Activated CD8-positive, alpha-beta memory T cell treated with anti-CD3 and anti-CD28 coated beads, Interleukin-2, amount 50 U/mL, for 24 hours (primary cell): Measurements from ENCODE around the gene TPH2.

ENCODE experiments used
- DNase-seq: peaks from one replicate; pipeline ENCODE4 v3.0.0-alpha.2; 2020; ENCODE audit errors: extremely low read depth

The TPH2 gene

GRCh38 chr12:71938728-71939385 lies at the start of gene TPH2:
TSS of gene TPH2 (plus strand) at chr12:71938845. CDS start at chr12:71938987, 142 bp downstream.
- DNase-seq, result no peak

- DNase-seq, result no peak
Observed at GRCh38 chr12:71890475-71890874, 48.2 kb upstream of the TPH2 start.

- no peak for DNase-seq
Observed at GRCh38 chr12:71892059-71892458, 46.6 kb upstream of the TPH2 start.

- no peak for DNase-seq
Observed at GRCh38 chr12:71896205-71896882, 42.3 kb upstream of the TPH2 start.

GRCh38 chr12:71900091-71900490 lies 38.6 kb upstream of the TPH2 start:
- DNase-seq, result no peak

GRCh38 chr12:71904629-71905028 lies 34.0 kb upstream of the TPH2 start:
- DNase-seq, result no peak

GRCh38 chr12:71935594-71935993 lies 3.1 kb upstream of the TPH2 start:
- DNase-seq, result no peak

GRCh38 chr12:71940068-71940467 lies 1.4 kb downstream of the TPH2 start:
- DNase-seq, result no peak

GRCh38 chr12:71941174-71941573 lies 2.5 kb downstream of the TPH2 start:
- no peak for DNase-seq

GRCh38 chr12:71942259-71942658 lies 3.6 kb downstream of the TPH2 start:
- DNase-seq, result no peak

GRCh38 chr12:71942703-71943102 lies 4.1 kb downstream of the TPH2 start:
- no peak for DNase-seq

GRCh38 chr12:71945121-71945520 lies 6.5 kb downstream of the TPH2 start:
- DNase-seq, result no peak

- DNase-seq, result no peak
Observed at GRCh38 chr12:71945883-71946282, 7.2 kb downstream of the TPH2 start.

GRCh38 chr12:71947645-71948105 lies 9.0 kb downstream of the TPH2 start:
- no peak for DNase-seq

GRCh38 chr12:71948390-71948789 lies 9.7 kb downstream of the TPH2 start:
- DNase-seq, result no peak

- DNase-seq, result no peak
Observed at GRCh38 chr12:71949646-71950045, 11.0 kb downstream of the TPH2 start.

GRCh38 chr12:71950404-71950803 lies 11.8 kb downstream of the TPH2 start:
- DNase-seq, result no peak

- no peak for DNase-seq
Observed at GRCh38 chr12:71950819-71951218, 12.2 kb downstream of the TPH2 start.

GRCh38 chr12:71954083-71954778 lies 15.6 kb downstream of the TPH2 start:
- DNase-seq, result no peak

GRCh38 chr12:71954861-71955260 lies 16.2 kb downstream of the TPH2 start:
- DNase-seq, result no peak

GRCh38 chr12:71955970-71956369 lies 17.3 kb downstream of the TPH2 start:
- no peak for DNase-seq

- no peak for DNase-seq
Observed at GRCh38 chr12:71958056-71958455, 19.4 kb downstream of the TPH2 start.

- DNase-seq, result no peak
Observed at GRCh38 chr12:71958457-71958856, 19.8 kb downstream of the TPH2 start.
